Karpas-422 (cell line): ENCODE results near the gene IGF2. TPM values are rescaled to one million over a fixed set of nuclear protein-coding genes. Genes with fewer than 3 reads are reported as not detected.

ENCODE experiments used
- DNase-seq: peaks from one replicate; pipeline ENCODE4 v3.0.0-alpha.2; 2015
- H2AFZ ChIP-seq: fragments of 200-600 bp; sonication (generic); 2 replicates; pipeline ENCODE4 v1.6.1; 2014; ENCODE audit warnings: antibody characterized with exemption, low read length, mixed read lengths
- H3K27ac ChIP-seq: fragments of 200-600 bp; sonication (generic); 2 replicates; pipeline ENCODE4 v1.5.1; 2014; ENCODE audit warnings: mild to moderate bottlenecking, low read length, moderate library complexity
- H3K27me3 ChIP-seq: fragments of 200-600 bp; sonication (generic); 2 replicates; pipeline ENCODE4 v1.6.1; 2014; ENCODE audit warnings: low read length, mixed read lengths
- H3K36me3 ChIP-seq: fragments of 200-600 bp; sonication (generic); 2 replicates; pipeline ENCODE4 v1.6.1; 2014; ENCODE audit warnings: low read length, mixed read lengths; ENCODE audit not compliant: insufficient read depth
- H3K4me1 ChIP-seq: fragments of 200-600 bp; sonication (generic); 2 replicates; pipeline ENCODE4 v1.6.1; 2014; ENCODE audit warnings: mild to moderate bottlenecking, low read length, mixed read lengths
- H3K4me2 ChIP-seq: fragments of 200-600 bp; sonication (generic); 2 replicates; pipeline ENCODE4 v1.6.1; 2014; ENCODE audit warnings: low read length, low read depth, mild to moderate bottlenecking; ENCODE audit not compliant: poor library complexity, severe bottlenecking
- H3K4me3 ChIP-seq: fragments of 200-600 bp; sonication (generic); 2 replicates; pipeline ENCODE4 v1.5.1; 2014; ENCODE audit warnings: mild to moderate bottlenecking, antibody characterized with exemption, low read length, mixed read lengths
- H3K79me2 ChIP-seq: fragments of 200-600 bp; sonication (generic); 2 replicates; pipeline ENCODE4 v1.6.1; 2014; ENCODE audit warnings: mild to moderate bottlenecking, low read length, mixed read lengths
- H3K9ac ChIP-seq: fragments of 200-600 bp; sonication (generic); 2 replicates; pipeline ENCODE4 v1.6.0; 2014; ENCODE audit warnings: low read length
- H3K9me2 ChIP-seq: fragments of 200-600 bp; sonication (generic), shearing (Covaris generic); replicated peaks from 2 replicates; pipeline ENCODE4 v1.6.0; 2014; ENCODE audit warnings: mild to moderate bottlenecking, low read length, moderate library complexity; ENCODE audit not compliant: insufficient read depth
- H3K9me3 ChIP-seq: fragments of 300-700, 200-600 bp; sonication (generic); 2 replicates; pipeline ENCODE4 v1.6.1; 2014; ENCODE audit warnings: low read length, mixed read lengths
- H4K20me1 ChIP-seq: fragments of 200-600 bp; sonication (generic); 2 replicates; pipeline ENCODE4 v1.6.1; 2014; ENCODE audit warnings: mild to moderate bottlenecking, antibody characterized with exemption, low read length, low read depth; ENCODE audit not compliant: insufficient read depth
- total RNA-seq: library from RNA; depleted of rRNA; stranded (reverse); fragments of >200 nt; shearing (Covaris generic); gene quantifications from 2 replicates; pipeline ENCODE4 v1.2.3, GENCODE V29; 2014; ENCODE audit warnings: low replicate concordance

Gene IGF2
- total RNA-seq, 1 experiment from 2014 or later: not detected

GRCh38 chr11:2100361-2101170 lies 38.6 kb downstream of the IGF2 start:
- H4K20me1 ChIP-seq: no peaks in the 10 kb centered on the region; the same call in 1 of the 2 replicates

DNA sequence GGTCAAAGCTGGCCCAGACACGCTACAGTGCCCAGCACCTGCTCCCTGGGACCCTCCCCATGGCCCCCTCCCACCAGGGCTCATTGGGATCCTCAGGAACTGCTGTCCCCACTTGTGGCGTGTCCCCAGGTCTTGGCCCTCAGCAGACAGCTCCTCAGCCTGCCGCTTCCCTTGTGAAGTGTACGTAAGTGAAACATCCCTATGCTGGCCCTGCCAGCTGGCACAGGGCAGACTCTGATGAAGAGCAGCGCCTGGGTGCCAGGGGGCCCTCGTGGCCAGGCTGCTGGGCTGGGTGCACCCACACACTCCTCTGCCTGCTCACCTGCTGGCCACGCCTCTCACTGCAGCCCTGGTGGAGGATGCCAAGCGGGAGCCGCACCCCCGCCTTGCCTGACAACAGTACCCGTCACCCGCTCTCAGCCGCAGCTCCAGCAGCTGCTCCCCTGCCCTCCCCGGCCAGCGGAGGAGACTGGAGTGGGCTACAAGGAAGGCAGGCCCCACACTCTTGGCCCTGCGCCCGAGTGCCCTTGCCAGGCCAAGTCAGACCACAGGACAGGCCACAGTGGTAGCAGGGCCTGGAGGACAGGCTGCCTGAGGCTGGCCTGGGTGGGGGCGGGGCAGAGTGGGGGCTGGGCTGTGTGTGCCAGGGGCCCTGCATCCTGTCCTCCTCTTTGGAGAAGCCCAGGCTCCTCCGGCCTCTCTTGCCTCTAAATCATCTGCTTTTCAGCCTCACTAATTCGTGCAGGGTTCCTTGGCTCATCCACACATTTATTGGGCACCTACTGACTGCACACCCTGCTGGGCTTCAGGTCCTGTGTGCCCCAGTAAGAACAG lies 39.5 kb downstream of the IGF2 start:
- DNase-seq: no peak
- no peak overlapping the region for H3K27ac ChIP-seq
- H3K79me2 ChIP-seq: no peaks in the 10 kb centered on the region
- H3K4me2 ChIP-seq: no peak overlapping the region
- no peaks in the 10 kb centered on the region for H3K9me2 ChIP-seq
- H3K9ac ChIP-seq: no peak overlapping the region
- no peaks in the 10 kb centered on the region for H3K27me3 ChIP-seq
- no peak overlapping the region for H3K4me3 ChIP-seq
- no peaks in the 10 kb centered on the region; the same call in 1 of the 2 replicates for H4K20me1 ChIP-seq
- no peaks in the 10 kb centered on the region for H3K9me3 ChIP-seq
- H3K36me3 ChIP-seq: no peaks in the 10 kb centered on the region
- no peak overlapping the region for H2AFZ ChIP-seq
- no peaks in the 10 kb centered on the region for H3K4me1 ChIP-seq

More at GRCh38 chr11:2100361-2101170, 38.6 kb downstream of the IGF2 start:
- no peak overlapping the region for H2AFZ ChIP-seq
- H3K9ac ChIP-seq: no peak overlapping the region
- no peak for DNase-seq
- H3K27ac ChIP-seq: no peak overlapping the region
- no peaks in the 10 kb centered on the region for H3K27me3 ChIP-seq
- H3K79me2 ChIP-seq: no peaks in the 10 kb centered on the region
- H3K4me2 ChIP-seq: no peak overlapping the region
- no peaks in the 10 kb centered on the region for H3K9me2 ChIP-seq
- no peaks in the 10 kb centered on the region for H3K9me3 ChIP-seq
- H3K4me1 ChIP-seq: no peaks in the 10 kb centered on the region
- no peaks in the 10 kb centered on the region for H3K36me3 ChIP-seq
- no peak overlapping the region for H3K4me3 ChIP-seq

DNA sequence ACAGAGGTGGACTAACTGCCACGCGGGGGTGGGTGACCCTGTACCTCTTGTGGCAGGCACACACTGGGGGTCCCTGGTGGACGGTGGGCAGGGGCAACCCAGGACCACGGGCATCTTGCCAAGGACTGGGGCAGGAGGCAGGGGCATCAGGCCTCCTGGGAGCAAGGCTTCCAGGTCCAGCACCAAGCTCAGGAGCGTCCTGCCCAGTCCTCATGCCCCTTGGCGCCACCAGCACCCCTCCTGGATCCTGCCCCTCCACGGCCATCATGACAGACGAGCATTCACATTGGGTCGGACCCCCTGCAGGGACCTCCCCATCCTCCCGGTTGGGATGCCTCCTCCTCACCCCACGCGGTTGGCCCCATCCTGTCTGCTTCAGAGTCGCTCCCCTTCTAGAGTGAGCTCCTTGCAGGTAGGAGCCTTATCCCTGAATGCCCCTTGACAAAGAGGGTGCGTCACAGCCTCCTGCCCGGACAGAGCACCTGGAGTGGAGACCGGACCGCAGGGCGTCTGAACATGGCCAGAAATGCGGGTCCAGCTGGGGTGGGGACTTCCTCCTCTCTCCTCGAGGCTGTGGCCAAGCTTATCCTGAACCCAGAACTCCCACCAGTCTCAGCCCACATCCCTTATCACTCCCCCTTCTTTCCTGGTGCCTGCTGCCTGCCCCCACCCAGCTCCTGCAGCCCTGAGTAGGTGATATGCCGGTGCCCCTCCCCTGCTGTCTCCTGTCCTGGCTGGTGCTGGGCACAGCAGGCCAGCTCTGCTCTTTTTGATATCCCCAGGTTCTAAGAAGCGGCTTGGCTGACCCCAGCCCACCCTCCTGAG lies 40.3 kb downstream of the IGF2 start:
- Histone ChIP-seq H4K20me1 (peaks cover 4% of the 10 kb centered on the region; the same call in 1 of the 2 replicates), H3K9me2 (no peaks in the 10 kb centered on the region), H3K27ac (no peak overlapping the region), H3K27me3 (no peaks in the 10 kb centered on the region), H3K4me2 (no peak overlapping the region), H3K4me3 (no peak overlapping the region), H3K9me3 (no peaks in the 10 kb centered on the region), H3K36me3 (no peaks in the 10 kb centered on the region), H3K9ac (no peak overlapping the region), H2AFZ (no peak overlapping the region), H3K4me1 (no peaks in the 10 kb centered on the region), H3K79me2 (no peaks in the 10 kb centered on the region)
- DNase-seq: no peak

DNA sequence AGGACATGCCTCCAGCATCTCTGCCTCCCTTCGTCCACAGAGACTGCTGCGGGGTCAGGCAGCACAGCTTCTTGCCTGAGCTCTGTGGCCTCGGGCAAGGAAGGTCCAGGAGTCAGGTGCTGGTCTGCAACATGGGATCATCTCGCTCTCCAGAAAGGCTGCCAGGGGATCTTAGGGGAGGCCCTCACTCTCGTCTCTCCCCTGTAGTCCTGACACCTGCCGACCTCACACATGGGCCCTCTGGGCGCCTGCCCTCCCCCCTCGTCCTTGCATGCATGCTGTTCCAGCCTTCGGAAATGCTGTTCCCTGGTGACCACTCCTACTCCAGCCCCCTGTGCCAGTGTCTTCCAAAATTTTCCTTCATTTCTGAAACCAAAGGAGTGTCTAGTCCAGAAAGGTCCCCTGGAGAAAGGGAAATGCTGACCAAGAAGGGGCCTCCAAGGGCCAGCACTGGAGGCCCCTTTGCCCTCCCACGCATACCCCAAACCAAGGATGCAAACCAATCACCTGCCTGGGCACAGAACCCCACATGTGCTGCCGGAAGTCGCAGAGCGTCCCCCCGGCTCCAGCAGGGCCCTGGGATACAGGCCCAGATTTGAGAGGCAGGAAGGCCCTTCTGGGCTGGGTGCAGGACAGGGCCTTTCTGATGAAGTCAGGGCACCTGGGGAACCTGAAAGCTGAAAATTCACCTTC lies 41.0 kb downstream of the IGF2 start:
- Histone ChIP-seq H4K20me1 (peaks cover 10% of the 10 kb centered on the region; the same call in 1 of the 2 replicates), H3K27ac (no peak overlapping the region), H3K9ac (no peak overlapping the region), H3K79me2 (no peaks in the 10 kb centered on the region), H3K4me1 (no peaks in the 10 kb centered on the region), H3K4me3 (no peak overlapping the region), H2AFZ (no peak overlapping the region), H3K27me3 (no peaks in the 10 kb centered on the region), H3K9me2 (no peaks in the 10 kb centered on the region), H3K9me3 (no peaks in the 10 kb centered on the region), H3K4me2 (no peak overlapping the region), H3K36me3 (no peaks in the 10 kb centered on the region)
- DNase-seq: no peak

DNA sequence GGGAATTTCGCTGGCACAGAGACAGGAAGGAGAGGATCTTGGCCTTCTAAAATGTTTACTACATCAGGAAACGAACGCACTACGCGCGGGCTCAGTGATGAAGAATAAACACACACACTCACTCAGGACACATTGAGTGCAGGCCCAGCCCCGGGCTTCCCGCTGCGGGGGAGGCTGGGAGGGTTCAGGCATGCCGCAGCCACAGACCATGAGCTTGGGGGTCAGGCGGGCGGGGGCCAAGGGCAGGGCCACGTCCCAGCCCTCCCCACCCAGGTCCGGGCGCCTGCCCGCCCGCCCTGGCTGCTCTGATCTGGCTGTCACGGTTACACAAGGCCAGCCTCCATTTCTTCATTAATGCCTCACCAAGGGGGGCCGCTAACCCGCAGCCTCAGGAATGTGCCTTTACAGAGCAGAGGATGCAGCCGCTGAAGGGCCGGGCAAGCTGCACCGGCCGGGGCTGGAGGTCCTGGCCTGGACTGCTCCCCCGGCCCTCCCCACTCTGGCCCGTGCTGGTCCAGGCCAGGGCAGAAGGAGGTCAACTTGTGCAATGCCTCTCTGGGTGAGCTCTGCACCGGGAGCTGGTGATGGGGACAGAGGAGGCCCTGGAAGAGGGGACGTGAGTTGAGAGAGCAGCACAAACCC lies 41.7 kb downstream of the IGF2 start:
- Histone ChIP-seq H3K27me3 (no peaks in the 10 kb centered on the region), H3K4me3 (no peak overlapping the region), H2AFZ (no peak overlapping the region), H3K4me1 (no peaks in the 10 kb centered on the region), H3K36me3 (no peaks in the 10 kb centered on the region), H4K20me1 (peaks cover 10% of the 10 kb centered on the region; the same call in 1 of the 2 replicates), H3K27ac (no peak overlapping the region), H3K9me3 (no peaks in the 10 kb centered on the region), H3K9me2 (no peaks in the 10 kb centered on the region), H3K4me2 (no peak overlapping the region), H3K79me2 (no peaks in the 10 kb centered on the region), H3K9ac (no peak overlapping the region)
- no peak for DNase-seq

DNA sequence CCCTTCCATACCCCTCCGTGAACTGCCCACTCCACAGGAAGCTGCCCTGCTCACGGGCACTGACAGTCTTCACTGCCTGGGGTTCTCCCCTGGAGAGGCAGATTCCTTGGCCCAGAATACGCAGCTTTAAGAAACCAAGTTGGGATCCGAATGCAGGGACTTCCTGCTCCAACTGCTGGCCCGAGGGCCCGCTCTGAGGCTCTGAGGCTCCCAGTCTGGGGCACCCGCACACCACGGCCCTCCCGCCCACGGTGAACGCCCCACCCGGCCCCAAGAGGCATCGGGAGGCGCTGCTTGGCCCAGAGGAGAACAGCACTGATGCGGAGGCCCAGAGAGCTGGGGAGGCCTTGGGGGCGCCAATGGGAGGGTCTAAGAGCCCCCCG lies 42.3 kb downstream of the IGF2 start:
- DNase-seq: no peak
- no peak overlapping the region for H3K4me3 ChIP-seq

More for the DNA sequence above, 42.3 kb downstream of the IGF2 start:
- Histone ChIP-seq H3K36me3 (no peaks in the 10 kb centered on the region), H2AFZ (no peak overlapping the region), H3K79me2 (no peaks in the 10 kb centered on the region), H3K4me1 (no peaks in the 10 kb centered on the region), H3K27ac (no peak overlapping the region), H3K27me3 (no peaks in the 10 kb centered on the region), H3K9me2 (no peaks in the 10 kb centered on the region), H4K20me1 (peaks cover 10% of the 10 kb centered on the region; the same call in 1 of the 2 replicates), H3K9ac (no peak overlapping the region), H3K9me3 (no peaks in the 10 kb centered on the region), H3K4me2 (no peak overlapping the region)
